NCI-H2029 treated with DMSO at 0.1 percent for 48 hours (cell line): ENCODE data around the gene CPNE4.

Source experiments
- DNase-seq: peaks from one replicate; lab custom pipeline; 2025; lab: John Stamatoyannopoulos, UW

Gene CPNE4

DNA sequence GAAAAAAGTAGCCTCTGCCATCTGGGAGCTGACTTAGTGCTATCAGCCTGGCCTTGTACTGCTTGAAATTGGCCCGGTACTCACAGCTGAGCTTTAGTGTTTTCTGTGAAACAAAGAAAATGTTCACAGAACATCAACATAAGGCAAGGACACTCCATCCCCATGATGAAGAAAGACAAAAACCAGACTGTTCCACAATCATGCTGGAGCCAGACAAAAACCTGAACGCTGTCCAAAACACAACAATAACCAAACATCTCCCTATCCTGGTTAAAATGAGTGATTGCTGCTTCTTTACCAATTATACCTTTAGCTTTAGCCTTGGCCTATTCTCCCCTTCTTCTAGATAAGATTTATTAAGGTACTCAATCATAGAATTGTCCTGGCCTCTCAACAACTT is 153.9 kb downstream of the CPNE4 start:
- no peak for DNase-seq

DNA sequence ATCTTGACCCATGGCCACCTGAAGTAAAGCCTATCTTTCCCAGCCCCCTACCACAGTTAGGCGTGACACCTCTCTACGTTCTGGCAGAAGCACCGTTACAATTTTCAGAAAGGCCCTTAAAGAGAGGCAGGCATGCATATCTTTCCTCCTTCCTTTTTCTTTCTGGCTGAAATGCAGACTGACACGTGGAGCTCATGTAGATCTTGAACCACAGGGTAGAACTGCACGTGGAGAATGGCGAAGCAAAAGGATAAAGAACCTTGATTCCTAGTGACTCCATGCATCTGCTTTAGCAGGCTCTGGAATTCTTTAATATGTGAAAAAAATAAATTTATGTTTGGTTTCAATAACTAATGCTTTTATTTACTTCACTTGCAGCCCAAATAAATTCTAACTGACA is 166.6 kb downstream of the CPNE4 start:
- DNase-seq, result no peak

DNA sequence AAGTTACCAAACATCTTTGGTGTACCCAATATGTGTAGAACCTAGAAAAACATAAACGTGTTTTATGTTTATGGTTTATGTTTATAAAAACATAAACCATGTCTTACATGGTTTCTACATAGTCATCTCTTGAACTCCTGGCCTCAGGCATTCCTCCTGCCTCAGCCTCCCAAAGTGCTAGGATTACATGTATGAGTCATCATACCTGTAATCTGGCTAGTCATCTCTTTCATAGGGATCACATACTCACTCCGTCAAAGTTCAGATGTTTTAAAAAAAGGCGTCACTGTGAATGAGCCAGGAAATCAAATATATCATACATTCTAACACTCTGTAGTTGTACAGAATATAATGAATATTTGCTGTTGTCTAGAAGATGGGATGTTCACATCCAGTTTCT is 178.6 kb downstream of the CPNE4 start:
- no peak for DNase-seq

- no peak for DNase-seq
Observed at GRCh38 chr3:131850223-131850622, 184.6 kb downstream of the CPNE4 start.

DNA sequence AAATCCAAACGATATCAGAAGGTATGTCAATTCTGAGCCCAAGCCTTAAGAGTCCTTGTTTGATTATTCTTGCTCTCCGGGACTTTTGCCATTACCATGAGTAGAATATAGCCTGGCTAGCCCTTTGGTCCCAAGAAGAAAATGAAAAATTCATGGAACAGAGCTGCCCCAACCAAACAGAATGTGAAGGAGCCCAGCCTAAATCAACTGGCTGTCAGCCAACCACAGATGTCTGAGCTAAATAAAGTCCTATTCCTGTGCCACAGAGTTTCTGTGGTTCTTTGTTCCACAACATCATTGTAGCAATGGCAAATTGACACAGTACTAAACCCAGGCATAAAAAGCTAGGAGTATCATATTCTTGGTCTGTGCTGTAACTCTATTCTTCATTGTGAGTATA is 185.2 kb downstream of the CPNE4 start:
- no peak for DNase-seq

GRCh38 chr3:131847966-131848510 is 186.8 kb downstream of the CPNE4 start:
- DNase-seq, result no peak

DNA sequence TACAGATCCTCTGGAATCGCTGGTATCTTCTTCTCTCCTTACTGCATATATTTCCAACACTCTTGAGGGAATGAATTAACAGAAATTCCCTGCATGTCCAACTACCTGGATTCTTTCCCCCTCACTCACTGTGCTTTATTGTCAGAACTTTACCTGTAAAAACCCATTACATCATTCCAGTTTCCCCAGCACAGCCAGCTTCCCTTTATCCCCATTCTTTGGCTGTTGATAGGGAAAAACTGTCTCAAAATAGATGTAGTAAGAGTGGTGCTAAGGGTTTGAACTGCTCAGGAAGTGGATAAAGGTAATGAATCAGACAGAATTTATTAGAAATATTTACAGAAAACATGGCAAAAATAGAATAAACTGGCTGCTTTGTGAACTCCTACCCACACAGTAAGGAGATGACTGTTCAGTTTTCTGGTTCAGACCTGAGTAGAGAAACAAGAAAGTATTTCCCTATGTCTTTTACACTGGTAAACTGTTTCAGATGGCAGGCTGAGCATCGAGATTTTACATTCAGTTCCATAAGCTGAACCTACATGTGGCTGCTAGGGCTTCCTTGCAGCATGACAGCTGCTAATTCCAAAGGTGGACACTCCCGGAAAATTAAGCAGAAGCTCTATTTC is 188.4 kb downstream of the CPNE4 start:
- no peak for DNase-seq

- DNase-seq, result no peak
Observed at GRCh38 chr3:131843174-131843573, 191.6 kb downstream of the CPNE4 start.

DNA sequence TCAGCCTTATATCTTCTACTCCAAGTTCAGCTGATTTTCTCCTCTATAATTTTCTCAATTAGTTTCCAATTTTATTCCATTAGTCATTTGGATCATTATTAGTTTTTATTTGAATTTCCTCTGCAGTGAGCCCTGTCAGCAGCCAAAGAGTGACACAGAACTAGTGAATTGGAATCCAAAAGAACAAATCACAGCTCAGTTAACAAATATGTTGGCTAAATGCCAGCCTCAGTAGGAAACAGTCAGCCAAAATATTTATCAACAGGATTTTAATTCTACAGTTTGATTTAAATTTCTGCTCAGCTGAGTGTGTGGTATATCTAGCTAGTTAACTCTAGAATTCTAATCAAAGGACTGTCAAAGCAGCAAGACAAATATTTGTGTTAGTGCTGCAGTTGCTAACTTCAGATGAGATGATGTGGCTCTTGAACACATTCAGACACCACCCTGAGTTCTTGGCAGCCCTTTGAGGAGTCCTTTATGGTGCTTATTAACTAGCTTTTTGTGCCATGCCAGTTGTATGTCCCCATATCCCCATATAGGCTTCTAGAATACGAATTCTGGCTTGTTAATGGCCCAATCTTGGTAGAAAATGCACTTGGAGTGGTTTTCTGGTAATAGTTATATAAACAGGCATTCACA is 194.5 kb downstream of the CPNE4 start:
- no peak for DNase-seq

- no peak for DNase-seq
Observed at GRCh38 chr3:131835906-131836305, 198.9 kb downstream of the CPNE4 start.

GRCh38 chr3:131831608-131832007 is 203.2 kb downstream of the CPNE4 start:
- no peak for DNase-seq

DNA sequence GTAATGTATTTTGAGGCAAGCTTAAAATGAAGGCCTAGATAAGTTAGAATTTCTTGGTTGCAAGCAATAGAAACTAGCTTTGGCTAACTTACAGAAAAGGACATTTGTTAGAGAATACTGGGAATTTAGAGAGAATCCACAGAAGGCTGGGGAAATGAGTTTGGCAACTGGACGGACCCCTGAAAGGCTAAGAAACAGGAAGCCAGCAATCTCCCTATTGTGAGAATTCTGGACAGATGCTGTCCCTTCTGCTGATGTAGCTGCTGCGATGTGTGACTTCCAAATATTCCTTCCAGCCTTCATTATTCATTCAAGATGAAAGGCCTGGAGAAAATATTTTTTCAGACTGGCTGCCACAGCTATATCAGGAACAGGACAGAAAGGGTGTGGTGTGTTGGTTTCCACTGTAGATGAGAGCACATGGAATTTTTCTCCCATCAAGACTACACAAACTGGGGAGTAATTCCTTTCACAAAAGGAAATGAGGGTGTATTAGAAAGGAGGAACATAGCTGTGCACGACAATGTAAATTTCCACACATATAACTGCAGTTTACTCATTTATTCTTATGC is 213.5 kb downstream of the CPNE4 start:
- no peak for DNase-seq

DNA sequence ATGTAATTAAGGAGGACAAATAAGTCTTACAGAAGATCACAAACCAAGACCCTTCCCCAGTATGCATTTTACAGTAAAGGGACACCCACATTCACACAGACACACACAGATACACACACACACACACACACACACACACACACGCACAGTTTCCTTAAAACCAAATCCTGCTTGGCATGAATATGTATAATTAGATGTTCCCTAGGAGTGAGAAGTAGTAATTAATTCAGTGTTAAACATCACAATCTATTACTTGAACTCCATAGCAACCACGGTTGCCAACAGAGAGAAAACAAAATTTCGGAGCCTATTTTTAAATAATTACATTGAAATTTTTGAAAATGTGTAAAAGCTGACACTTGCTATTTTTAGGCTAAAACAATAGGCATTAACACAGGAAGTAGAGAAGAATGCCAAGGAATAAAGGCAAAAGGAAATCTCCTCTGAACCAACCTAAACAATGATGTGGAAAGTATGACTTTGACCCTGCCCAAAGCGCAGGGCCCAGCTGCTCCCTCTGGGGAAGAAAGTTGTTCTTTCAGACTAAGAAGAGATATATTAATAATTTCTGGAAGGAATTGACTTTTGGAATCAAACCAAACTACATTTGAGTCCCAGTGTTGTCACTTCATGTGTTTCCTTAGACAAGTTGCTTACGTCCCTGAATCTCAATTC is 215.3 kb downstream of the CPNE4 start:
- no peak for DNase-seq

- no peak for DNase-seq
Observed at GRCh38 chr3:131812433-131812832, 222.4 kb downstream of the CPNE4 start.

DNA sequence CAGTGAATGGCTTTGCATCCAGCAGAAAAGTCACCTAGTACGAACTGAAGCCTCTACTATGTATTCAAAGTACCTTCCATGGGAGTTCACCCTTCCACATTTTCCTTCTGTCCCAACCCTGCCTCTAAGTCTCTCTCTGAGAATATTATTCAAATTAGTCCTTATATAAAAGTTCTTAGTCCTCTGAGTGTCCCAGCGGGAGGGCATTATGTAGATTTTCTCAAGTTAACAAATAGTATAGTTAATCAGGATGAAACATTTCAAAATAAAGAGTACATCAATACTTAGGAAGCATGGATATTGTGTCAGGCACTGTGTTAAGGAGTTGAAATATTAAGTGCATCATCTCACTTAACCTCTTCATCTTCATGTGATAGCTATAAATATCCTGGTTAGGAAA is 223.3 kb downstream of the CPNE4 start:
- no peak for DNase-seq

- DNase-seq, result no peak
Observed at GRCh38 chr3:131807822-131808221, 227.0 kb downstream of the CPNE4 start.

- no peak for DNase-seq
Observed at GRCh38 chr3:131806736-131807135, 228.1 kb downstream of the CPNE4 start.

DNA sequence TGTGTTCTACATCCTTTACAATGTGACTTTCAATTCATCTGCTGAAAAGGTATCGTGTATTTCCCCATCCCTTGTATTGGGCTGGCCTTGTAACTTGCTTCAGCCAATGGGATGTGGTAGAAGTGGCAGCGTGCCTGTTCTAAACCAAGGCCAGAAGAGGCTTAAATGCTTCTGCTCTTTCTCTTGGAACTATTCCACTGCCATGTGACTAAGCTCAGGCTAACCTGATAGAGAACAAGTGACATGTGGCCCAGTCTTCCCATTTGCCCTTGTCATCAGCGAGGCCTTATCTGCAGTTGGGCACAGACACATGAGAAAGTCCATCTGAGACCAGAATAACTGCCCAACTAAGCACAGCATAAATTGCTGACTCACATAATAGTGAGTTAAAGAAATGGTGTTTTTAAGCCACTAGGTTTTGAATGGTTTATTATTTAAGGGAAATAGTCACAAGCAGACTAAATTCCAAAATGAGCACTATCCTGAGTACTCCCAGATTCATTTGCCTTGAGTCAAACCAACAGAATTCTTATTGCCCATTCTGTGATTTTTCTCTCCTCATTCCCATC is 230.2 kb downstream of the CPNE4 start:
- no peak for DNase-seq

DNA sequence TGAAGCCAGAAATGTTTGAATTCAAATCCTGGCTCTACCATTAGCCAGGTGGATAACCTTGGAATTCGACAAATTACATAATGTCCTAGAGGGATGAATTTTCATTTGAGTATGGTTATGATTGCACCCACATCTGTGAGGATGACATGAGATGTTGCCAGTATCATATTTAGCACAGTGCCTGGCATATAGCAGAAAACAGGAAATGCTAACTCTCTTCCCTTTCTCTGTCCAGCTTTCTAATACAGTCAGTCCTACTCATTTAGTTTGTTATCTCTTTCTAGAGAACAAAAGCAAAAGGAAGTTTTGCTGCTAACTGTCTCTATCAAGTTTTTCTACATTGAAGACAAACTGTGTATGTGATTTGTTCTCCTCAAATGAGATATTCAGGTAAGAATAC is 231.7 kb downstream of the CPNE4 start:
- DNase-seq, result no peak

- DNase-seq, result no peak
Observed at GRCh38 chr3:131802029-131802428, 232.8 kb downstream of the CPNE4 start.

DNA sequence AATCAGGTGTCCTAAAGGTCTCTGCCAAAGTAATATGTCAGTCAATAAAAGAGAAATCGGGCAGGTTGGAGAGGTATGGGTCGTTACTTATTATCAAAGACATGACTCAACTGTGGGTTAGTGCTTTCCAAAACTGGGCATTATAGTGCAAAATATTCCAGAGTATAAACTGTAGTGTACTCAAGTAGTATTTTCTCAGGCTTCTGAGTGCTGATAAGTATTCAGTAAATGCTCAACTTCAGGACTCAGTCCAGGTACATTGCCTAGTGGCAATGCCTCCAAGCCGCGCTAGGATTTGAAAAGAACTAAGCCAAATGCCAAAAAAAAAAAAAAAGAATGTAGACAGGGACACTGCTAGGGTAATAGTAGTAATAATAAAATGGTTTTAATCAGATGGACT is 233.2 kb downstream of the CPNE4 start:
- no peak for DNase-seq

DNA sequence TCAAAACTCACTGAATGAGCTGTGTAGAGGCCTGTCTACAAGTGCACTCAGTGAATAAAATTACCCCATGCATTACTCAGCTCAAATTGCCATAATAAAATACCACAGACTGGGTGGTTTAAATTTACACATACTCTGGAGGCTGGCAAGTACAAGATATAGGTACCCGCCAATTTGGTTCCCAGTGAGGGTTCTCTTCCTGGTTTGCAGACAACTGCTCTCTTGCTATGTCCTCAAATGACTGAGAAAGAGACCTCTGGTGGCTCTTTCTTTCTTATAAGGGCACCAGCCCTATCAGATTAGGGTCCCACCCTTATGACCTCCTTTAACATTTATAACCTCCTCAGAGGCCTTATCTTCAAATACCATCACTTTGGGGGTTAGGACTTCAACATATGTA is 237.0 kb downstream of the CPNE4 start:
- no peak for DNase-seq
